GM12865 (cell line): Measurements from ENCODE around the gene RFT1.
"Not testable (repeated sequence)": the region's sequence is repeated elsewhere in the genome, so short reads cannot be mapped to it uniquely, and the experiment has no call there.

Source experiments
- DNase-seq: peaks from one replicate; pipeline ENCODE4 v3.0.0; 2010; ENCODE audit warnings: low read depth
- H3K4me3 ChIP-seq: 2 replicates; pipeline ENCODE4 v1.5.1; 2011; ENCODE audit warnings: mild to moderate bottlenecking, low read depth, low read length, control low read depth
- TF ChIP-seq, protein P1 (sequence below): IDR thresholded peaks from 2 replicates; pipeline ENCODE4 v1.5.1; 2011; ENCODE audit warnings: low read length, control low read depth, low read depth, inconsistent platforms; ENCODE audit not compliant: insufficient read depth; ENCODE audit errors: missing control alignments

The RFT1 gene

DNA sequence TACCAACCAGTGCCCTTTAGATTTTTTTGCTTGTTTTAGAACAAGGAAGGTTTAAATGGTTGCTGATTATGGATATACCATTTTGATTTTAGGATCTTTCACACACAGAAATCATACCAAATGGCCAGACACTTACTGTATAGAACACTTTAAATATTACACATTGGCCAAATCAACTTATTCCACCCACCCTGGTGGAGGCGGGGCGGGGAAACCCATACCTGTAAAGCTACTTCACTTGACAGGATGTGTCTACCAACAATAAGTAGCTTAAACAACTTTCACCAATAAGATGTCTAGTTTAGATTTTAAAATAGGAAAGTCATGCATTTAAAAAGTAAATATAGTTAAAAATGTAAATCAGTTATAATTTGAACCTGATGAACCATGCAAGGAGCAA lies 67.3 kb downstream of the RFT1 start:
- no peak overlapping the region for H3K4me3 ChIP-seq
- TF ChIP-seq, protein P1, sequence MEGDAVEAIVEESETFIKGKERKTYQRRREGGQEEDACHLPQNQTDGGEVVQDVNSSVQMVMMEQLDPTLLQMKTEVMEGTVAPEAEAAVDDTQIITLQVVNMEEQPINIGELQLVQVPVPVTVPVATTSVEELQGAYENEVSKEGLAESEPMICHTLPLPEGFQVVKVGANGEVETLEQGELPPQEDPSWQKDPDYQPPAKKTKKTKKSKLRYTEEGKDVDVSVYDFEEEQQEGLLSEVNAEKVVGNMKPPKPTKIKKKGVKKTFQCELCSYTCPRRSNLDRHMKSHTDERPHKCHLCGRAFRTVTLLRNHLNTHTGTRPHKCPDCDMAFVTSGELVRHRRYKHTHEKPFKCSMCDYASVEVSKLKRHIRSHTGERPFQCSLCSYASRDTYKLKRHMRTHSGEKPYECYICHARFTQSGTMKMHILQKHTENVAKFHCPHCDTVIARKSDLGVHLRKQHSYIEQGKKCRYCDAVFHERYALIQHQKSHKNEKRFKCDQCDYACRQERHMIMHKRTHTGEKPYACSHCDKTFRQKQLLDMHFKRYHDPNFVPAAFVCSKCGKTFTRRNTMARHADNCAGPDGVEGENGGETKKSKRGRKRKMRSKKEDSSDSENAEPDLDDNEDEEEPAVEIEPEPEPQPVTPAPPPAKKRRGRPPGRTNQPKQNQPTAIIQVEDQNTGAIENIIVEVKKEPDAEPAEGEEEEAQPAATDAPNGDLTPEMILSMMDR: no peak
- no peak for DNase-seq

DNA sequence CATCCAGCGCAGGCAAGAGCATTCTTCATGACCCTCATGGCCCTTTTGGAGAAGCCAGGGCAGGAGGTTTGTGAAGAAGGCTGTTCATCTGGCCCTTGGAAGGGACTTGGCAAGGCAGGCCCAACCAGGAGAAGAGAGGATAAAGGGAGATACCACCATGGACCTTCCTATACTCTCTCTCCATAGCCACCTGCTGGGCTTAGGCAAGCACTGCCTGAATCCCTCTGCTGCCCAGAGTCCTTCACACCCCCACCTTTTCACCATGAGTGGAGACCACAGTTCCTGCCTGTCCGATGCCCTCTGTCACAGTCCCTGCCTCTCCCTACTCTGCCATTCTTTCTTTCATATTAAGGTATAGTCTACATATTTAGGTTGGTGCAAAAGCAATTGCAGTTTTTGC lies 73.8 kb downstream of the RFT1 start:
- DNase-seq: peak; percentile 22
- H3K4me3 ChIP-seq: no peak overlapping the region
- TF ChIP-seq, protein P1: peak; percentile 34

DNA sequence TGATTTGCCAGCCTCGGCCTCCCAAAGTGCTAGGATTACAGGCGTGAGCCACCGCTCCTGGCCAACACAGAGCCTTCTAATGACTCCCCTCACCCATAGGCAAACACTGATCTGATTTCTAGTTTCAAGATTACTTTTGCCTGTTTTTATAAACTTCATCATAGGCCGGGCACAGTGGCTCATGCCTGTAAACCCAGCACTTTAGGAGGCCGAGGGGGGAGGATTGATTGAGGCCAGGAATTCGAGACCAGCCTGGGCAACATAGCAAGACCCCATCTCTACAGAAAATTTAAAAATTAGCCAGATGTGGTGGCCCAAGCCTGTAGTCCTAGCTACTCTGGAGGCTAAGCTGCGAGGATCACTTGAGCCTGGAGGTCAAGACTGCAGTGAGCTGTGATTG lies 76.0 kb downstream of the RFT1 start:
- not testable (repeated sequence) for DNase-seq, H3K4me3 ChIP-seq

DNA sequence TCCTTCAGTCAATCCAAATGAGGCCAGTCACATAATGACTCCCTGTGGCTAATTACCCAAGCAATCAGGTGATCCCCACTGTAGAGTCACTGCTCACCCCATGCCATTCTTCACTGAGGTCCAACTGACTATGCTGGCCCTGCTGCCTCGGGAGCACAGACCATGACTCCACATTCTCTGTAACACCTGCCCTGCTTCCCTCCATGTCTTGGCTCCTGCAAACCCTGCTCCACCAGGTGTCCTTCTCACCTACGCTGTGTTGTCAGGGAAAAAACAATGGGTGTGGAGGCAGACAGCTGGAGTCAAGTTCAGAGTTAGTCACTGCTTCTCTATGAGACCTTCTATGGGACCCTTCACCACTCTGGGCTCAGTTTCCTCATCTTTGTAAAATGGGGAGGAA lies 78.3 kb downstream of the RFT1 start:
- no peak for DNase-seq
- H3K4me3 ChIP-seq: no peak overlapping the region
- TF ChIP-seq, protein P1: no peak

DNA sequence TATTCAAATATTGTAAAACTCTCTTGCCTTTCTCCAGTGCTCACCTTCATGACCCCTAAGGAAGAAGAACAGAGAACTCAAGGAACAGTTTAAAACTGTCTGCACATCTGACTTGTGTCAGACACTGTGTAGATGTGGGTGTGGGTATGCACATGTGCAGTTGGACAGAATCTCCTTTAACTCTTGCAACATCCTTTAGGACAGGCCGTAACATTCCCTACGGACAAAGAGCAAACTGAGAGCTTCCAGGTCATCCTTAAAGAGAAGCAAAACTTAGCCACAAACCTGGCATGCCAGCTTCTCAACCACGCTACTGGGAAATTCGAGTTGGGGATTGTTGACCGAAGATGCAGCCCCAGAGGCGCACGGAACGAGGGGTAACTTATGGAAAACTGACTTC lies 80.2 kb downstream of the RFT1 start:
- H3K4me3 ChIP-seq: no peak overlapping the region
- TF ChIP-seq, protein P1: no peak
- DNase-seq: no peak

DNA sequence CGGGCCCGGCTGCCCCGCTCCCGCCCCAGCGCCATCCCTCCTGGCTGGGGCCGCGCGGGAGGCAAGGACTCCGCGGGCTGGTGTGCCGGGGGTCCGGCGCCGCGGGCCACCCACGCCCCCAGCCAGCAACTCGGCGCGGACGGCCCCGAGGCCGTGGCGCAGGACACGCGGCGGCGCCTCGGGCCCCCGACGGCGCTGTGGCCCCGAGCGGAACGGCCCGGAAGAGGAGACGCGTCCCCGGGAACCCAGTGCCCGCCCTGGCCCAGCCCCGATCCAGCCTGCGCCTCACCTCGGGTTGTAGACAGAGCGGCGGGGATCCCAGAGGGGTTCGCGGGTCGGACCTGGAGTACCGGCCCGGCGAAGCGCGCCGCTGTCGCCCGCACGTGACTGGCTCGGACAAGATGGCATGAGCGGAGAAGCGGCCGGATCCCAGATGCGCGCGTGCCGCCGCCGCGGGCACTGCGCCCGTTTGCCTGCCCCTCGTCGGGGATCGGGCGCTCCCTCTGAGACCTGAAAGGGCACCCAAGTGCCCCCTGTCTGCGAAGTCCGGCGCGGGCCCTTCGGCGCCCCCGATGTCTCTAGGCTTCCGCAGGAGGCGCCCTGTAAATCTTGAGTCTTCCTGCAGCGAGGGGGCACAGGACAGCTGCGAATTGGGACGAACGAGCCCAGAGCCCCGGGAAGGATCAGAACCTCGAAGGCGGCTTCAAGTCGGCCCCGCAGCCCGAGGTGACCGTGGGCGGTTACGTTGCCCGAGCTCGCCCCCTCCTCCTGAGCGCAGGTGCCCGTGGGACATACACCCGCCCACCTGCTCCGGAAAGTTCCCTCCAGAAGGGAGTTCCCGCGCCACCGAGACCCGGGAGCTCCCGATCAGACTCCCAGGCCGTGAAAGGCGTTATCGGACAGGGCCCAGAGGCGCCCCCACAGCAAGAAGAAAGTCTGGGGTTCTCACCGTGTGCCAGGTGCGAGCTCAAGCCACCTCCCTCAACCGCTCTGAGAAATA lies 83.8 kb downstream of the RFT1 start:
- TF ChIP-seq, protein P1: peak; percentile 56
- H3K4me3 ChIP-seq: peak overlapping the region; percentile 69
- DNase-seq: peak; percentile 84

DNA sequence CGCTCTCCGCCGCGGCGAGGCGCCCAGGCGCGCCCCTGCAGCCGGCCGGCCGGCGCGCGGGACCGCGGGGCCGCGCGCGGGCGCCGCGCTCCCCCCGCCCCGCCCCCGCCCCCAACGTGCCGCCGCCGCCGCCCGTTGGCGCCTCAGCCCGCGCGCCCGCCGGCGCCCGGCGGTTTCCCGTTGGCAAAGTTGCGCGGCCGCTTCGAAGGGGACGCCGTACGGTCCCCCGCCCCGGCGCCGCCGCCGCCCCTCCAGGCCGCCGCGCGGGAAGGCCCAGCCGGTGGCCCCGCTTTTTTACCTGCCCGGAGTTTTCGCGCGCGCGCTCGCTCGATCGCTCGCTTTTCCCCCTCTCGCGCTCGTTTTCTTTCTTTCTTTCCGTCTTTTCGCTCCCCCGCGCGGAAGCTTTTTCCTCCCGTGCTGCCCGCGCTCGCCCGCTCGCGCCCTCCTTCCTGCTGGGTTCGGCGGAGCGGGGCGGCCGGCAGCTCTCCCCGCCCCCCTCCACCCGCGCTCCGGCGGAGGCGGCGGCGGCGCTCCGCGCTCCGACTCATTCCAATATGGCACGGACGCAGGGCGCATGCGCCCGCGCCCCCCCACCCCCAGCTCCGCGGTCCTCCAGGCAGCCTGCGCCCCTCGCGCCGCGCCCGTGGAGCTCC lies 84.6 kb downstream of the RFT1 start, which contains the start of gene SFMBT1:
Gene SFMBT1 (minus strand): TSS at position 556 of the 653 bp plus-strand sequence. CDS start 76,945 bp downstream, outside the sequence.
- H3K4me3 ChIP-seq: peak within 1 kb of the TSS; percentile 69
- TF ChIP-seq, protein P1: no peak
- DNase-seq: peak; percentile 89
